ENCODE measurements around the gene ARHGAP22. TPM values are rescaled to one million over a fixed set of nuclear protein-coding genes. Genes with fewer than 3 reads are reported as not detected.

ARHGAP22 gene
- total and polyA plus RNA-seq, 2 experiments from 2014 or later = 4.8 to 10.7 TPM

DNA sequence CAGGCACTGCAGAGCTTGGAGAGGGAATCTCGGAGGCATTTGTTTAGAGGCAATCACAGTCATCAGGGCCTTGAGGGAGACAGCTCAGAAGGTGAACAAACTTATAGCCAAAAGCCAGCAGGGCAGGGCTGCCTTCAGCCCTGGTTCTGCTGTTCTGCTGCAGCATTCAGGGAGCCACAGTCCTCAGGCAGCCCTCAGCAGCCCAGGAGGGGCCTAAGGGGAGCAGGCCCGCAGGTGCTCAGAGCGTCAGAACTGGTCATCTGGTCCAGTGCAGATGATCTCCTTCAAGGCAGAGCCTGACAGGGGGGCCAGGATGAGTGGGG lies 84.7 kb downstream of the ARHGAP22 start (continued):
- TF ChIP-seq, protein P1, sequence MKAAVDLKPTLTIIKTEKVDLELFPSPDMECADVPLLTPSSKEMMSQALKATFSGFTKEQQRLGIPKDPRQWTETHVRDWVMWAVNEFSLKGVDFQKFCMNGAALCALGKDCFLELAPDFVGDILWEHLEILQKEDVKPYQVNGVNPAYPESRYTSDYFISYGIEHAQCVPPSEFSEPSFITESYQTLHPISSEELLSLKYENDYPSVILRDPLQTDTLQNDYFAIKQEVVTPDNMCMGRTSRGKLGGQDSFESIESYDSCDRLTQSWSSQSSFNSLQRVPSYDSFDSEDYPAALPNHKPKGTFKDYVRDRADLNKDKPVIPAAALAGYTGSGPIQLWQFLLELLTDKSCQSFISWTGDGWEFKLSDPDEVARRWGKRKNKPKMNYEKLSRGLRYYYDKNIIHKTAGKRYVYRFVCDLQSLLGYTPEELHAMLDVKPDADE (IDR thresholded peaks at IDR 0.05) = no peak
- TF ChIP-seq NANOG (IDR thresholded peaks at IDR 0.05; ENCODE audit: borderline replicate concordance) = no peak
- no peak for TF ChIP-seq EZH2 (IDR thresholded peaks at IDR 0.05; ENCODE audit: low read depth, unreplicated experiment)
- no peak for TF ChIP-seq ZNF114 (CRISPR knock-in tag; IDR thresholded peaks at IDR 0.05)
- TF ChIP-seq, protein P2, sequence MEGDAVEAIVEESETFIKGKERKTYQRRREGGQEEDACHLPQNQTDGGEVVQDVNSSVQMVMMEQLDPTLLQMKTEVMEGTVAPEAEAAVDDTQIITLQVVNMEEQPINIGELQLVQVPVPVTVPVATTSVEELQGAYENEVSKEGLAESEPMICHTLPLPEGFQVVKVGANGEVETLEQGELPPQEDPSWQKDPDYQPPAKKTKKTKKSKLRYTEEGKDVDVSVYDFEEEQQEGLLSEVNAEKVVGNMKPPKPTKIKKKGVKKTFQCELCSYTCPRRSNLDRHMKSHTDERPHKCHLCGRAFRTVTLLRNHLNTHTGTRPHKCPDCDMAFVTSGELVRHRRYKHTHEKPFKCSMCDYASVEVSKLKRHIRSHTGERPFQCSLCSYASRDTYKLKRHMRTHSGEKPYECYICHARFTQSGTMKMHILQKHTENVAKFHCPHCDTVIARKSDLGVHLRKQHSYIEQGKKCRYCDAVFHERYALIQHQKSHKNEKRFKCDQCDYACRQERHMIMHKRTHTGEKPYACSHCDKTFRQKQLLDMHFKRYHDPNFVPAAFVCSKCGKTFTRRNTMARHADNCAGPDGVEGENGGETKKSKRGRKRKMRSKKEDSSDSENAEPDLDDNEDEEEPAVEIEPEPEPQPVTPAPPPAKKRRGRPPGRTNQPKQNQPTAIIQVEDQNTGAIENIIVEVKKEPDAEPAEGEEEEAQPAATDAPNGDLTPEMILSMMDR (conservative IDR thresholded peaks at IDR 0.05; ENCODE audit: low read depth in 2 of 2) = no peak
- TF ChIP-seq REST (IDR thresholded peaks at IDR 0.05; ENCODE audit: unreplicated experiment) = no peak
- TF ChIP-seq ZNF331 (CRISPR knock-in tag; IDR thresholded peaks at IDR 0.05; ENCODE audit: low read depth) = no peak
- no peak for TF ChIP-seq CREB1 (CRISPR knock-in tag; IDR thresholded peaks at IDR 0.05; ENCODE audit: low read depth)

GRCh38 chr10:48519481-48520183 lies 85.2 kb downstream of the ARHGAP22 start:
- H3K9me3 Mint-ChIP-seq = peaks cover 20% of the 10 kb centered on the region; the same call in 2 of the 3 replicates
- no peaks in the 10 kb centered on the region for H3K36me3 ChIP-seq (ENCODE audit: insufficient read depth)
- ATAC-seq (no peak), DNase-seq (ENCODE audit: low spot score) (no peak)
- no peaks in the 10 kb centered on the region for H3F3A ChIP-seq (replicated peaks; ENCODE audit: low read depth)
- peaks cover 1% of the 10 kb centered on the region; the same call in 1 of the 2 replicates for H3K27me3 ChIP-seq (ENCODE audit: insufficient read depth)
- H2AFZ ChIP-seq = no peak overlapping the region
- H3K4me3 ChIP-seq = no peak overlapping the region
- no peak overlapping the region for H3K4me3 Mint-ChIP-seq
- H3K4me2 ChIP-seq = no peak overlapping the region
- no peaks in the 10 kb centered on the region for H3K9me2 ChIP-seq (ENCODE audit: insufficient read depth)
- peaks cover 63% of the 10 kb centered on the region for H3K79me2 ChIP-seq (replicated peaks; ENCODE audit: insufficient read depth)
- H3K4me1 ChIP-seq (ENCODE audit: insufficient read depth) = peaks cover 8% of the 10 kb centered on the region
- H3K4me1 Mint-ChIP-seq = peaks cover 34% of the 10 kb centered on the region
- H4K20me1 ChIP-seq (replicated peaks; ENCODE audit: insufficient read depth) = peaks cover 3% of the 10 kb centered on the region; the same call in 1 of the 2 replicates
- H3K27me3 Mint-ChIP-seq (ENCODE audit: insufficient read depth, low read depth, poor library complexity) = peaks cover 6% of the 10 kb centered on the region
- peaks cover 16% of the 10 kb centered on the region for H3K36me3 Mint-ChIP-seq (ENCODE audit: low read depth)
- no peak overlapping the region for H3K27ac ChIP-seq (ENCODE audit: low read depth)
- no peak overlapping the region for H3K27ac Mint-ChIP-seq
- TF ChIP-seq, protein P3, sequence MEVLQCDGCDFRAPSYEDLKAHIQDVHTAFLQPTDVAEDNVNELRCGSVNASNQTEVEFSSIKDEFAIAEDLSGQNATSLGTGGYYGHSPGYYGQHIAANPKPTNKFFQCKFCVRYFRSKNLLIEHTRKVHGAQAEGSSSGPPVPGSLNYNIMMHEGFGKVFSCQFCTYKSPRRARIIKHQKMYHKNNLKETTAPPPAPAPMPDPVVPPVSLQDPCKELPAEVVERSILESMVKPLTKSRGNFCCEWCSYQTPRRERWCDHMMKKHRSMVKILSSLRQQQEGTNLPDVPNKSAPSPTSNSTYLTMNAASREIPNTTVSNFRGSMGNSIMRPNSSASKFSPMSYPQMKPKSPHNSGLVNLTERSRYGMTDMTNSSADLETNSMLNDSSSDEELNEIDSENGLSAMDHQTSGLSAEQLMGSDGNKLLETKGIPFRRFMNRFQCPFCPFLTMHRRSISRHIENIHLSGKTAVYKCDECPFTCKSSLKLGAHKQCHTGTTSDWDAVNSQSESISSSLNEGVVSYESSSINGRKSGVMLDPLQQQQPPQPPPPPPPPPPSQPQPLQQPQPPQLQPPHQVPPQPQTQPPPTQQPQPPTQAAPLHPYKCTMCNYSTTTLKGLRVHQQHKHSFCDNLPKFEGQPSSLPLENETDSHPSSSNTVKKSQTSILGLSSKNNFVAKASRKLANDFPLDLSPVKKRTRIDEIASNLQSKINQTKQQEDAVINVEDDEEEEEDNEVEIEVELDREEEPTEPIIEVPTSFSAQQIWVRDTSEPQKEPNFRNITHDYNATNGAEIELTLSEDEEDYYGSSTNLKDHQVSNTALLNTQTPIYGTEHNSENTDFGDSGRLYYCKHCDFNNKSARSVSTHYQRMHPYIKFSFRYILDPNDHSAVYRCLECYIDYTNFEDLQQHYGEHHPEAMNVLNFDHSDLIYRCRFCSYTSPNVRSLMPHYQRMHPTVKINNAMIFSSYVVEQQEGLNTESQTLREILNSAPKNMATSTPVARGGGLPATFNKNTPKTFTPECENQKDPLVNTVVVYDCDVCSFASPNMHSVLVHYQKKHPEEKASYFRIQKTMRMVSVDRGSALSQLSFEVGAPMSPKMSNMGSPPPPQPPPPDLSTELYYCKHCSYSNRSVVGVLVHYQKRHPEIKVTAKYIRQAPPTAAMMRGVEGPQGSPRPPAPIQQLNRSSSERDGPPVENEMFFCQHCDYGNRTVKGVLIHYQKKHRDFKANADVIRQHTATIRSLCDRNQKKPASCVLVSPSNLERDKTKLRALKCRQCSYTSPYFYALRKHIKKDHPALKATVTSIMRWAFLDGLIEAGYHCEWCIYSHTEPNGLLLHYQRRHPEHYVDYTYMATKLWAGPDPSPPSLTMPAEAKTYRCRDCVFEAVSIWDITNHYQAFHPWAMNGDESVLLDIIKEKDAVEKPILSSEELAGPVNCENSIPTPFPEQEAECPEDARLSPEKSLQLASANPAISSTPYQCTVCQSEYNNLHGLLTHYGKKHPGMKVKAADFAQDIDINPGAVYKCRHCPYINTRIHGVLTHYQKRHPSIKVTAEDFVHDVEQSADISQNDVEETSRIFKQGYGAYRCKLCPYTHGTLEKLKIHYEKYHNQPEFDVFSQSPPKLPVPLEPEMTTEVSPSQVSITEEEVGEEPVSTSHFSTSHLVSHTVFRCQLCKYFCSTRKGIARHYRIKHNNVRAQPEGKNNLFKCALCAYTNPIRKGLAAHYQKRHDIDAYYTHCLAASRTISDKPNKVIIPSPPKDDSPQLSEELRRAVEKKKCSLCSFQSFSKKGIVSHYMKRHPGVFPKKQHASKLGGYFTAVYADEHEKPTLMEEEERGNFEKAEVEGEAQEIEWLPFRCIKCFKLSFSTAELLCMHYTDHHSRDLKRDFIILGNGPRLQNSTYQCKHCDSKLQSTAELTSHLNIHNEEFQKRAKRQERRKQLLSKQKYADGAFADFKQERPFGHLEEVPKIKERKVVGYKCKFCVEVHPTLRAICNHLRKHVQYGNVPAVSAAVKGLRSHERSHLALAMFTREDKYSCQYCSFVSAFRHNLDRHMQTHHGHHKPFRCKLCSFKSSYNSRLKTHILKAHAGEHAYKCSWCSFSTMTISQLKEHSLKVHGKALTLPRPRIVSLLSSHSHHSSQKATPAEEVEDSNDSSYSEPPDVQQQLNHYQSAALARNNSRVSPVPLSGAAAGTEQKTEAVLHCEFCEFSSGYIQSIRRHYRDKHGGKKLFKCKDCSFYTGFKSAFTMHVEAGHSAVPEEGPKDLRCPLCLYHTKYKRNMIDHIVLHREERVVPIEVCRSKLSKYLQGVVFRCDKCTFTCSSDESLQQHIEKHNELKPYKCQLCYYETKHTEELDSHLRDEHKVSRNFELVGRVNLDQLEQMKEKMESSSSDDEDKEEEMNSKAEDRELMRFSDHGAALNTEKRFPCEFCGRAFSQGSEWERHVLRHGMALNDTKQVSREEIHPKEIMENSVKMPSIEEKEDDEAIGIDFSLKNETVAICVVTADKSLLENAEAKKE (CRISPR knock-in tag; IDR thresholded peaks at IDR 0.05) = no peak
- TF ChIP-seq EZH2phosphoT487 (IDR thresholded peaks at IDR 0.05; ENCODE audit: unreplicated experiment) (no peak), CREB1 (CRISPR knock-in tag; IDR thresholded peaks at IDR 0.05; ENCODE audit: low read depth) (no peak), EZH2 (IDR thresholded peaks at IDR 0.05; ENCODE audit: low read depth, unreplicated experiment) (no peak)
- TF ChIP-seq, protein P1 (IDR thresholded peaks at IDR 0.05) = no peak

All from GM23338 (cell line).